Measurements from ENCODE around the gene SOCS3.

The SOCS3 gene

GRCh38 chr17:78357177-78357586 lies 2.7 kb downstream of the SOCS3 start:
- no peak for TF ChIP-seq CTCF (conservative IDR thresholded peaks at IDR 0.05; ENCODE audit: low read depth, low read length)
- peak overlapping the region; percentile 96 for H3K4me3 ChIP-seq (ENCODE audit: low read depth, low read length)
- DNase-seq (ENCODE audit: low read depth) = peak; percentile 74

- peak; percentile 94 for DNase-seq (ENCODE audit: low read depth)
- peak overlapping the region; percentile 96 for H3K4me3 ChIP-seq (ENCODE audit: low read depth, low read length)
- no peak for TF ChIP-seq CTCF (conservative IDR thresholded peaks at IDR 0.05; ENCODE audit: low read depth, low read length)
Observed at GRCh38 chr17:78356101-78356713, 3.7 kb downstream of the SOCS3 start.

- DNase-seq (ENCODE audit: low read depth) = peak; percentile 40
- no peak for TF ChIP-seq CTCF (conservative IDR thresholded peaks at IDR 0.05; ENCODE audit: low read depth, low read length)
- peak overlapping the region; percentile 96 for H3K4me3 ChIP-seq (ENCODE audit: low read depth, low read length)
Observed at GRCh38 chr17:78355701-78356100, 4.2 kb downstream of the SOCS3 start.

- TF ChIP-seq CTCF (conservative IDR thresholded peaks at IDR 0.05; ENCODE audit: low read depth, low read length) = no peak
- no peak for DNase-seq (ENCODE audit: low read depth)
- peak overlapping the region; percentile 96 for H3K4me3 ChIP-seq (ENCODE audit: low read depth, low read length)
Observed at GRCh38 chr17:78355045-78355641, 4.7 kb downstream of the SOCS3 start.

GRCh38 chr17:78353834-78354233 lies 6.0 kb downstream of the SOCS3 start:
- TF ChIP-seq CTCF (conservative IDR thresholded peaks at IDR 0.05; ENCODE audit: low read depth, low read length) = no peak
- no peak overlapping the region for H3K4me3 ChIP-seq (ENCODE audit: low read depth, low read length)
- DNase-seq (ENCODE audit: low read depth) = no peak

GRCh38 chr17:78351449-78352006 lies 8.3 kb downstream of the SOCS3 start:
- TF ChIP-seq CTCF (conservative IDR thresholded peaks at IDR 0.05; ENCODE audit: low read depth, low read length) = peak; percentile 39
- no peak overlapping the region for H3K4me3 ChIP-seq (ENCODE audit: low read depth, low read length)
- DNase-seq (ENCODE audit: low read depth) = peak; percentile 99

Measured in choroid plexus epithelial cell (primary cell).